Inflammatory macrophage treated with lipopolysaccharide for 4 hours (primary cell): ENCODE data around the gene TMEM43.
A peak's percentile ranks its signal among the peaks of the same experiment; 100 is the strongest.

ENCODE experiments used
- DNase-seq: peaks from one replicate; pipeline ENCODE4 v3.0.0-alpha.2; 2020

The TMEM43 gene

GRCh38 chr3:14123308-14124222 lies 1.3 kb upstream of the TMEM43 start:
- DNase-seq = no peak

GRCh38 chr3:14124223-14124614 lies 633 bp upstream of the TMEM43 start:
- DNase-seq = peak; percentile 71

- peak; percentile 76 for DNase-seq
These were observed 553 bp downstream of the TMEM43 start for GRCh38 chr3:14125193-14126016.

GRCh38 chr3:14126017-14126886 lies 1.4 kb downstream of the TMEM43 start:
- DNase-seq = peak; percentile 33

- no peak for DNase-seq
These were observed 2.1 kb downstream of the TMEM43 start for GRCh38 chr3:14126887-14127505.

- DNase-seq = no peak
These were observed 2.8 kb downstream of the TMEM43 start for GRCh38 chr3:14127516-14128161.

- no peak for DNase-seq
These were observed 3.9 kb downstream of the TMEM43 start for GRCh38 chr3:14128724-14129123.

GRCh38 chr3:14129296-14129695 lies 4.4 kb downstream of the TMEM43 start:
- DNase-seq = no peak

GRCh38 chr3:14130230-14130629 lies 5.4 kb downstream of the TMEM43 start:
- DNase-seq = no peak

- no peak for DNase-seq
These were observed 5.9 kb downstream of the TMEM43 start for GRCh38 chr3:14130707-14131106.

GRCh38 chr3:14131134-14131533 lies 6.3 kb downstream of the TMEM43 start:
- no peak for DNase-seq

- DNase-seq = no peak
These were observed 7.3 kb downstream of the TMEM43 start for GRCh38 chr3:14132120-14132519.

- DNase-seq = no peak
These were observed 7.8 kb downstream of the TMEM43 start for GRCh38 chr3:14132689-14133088.

GRCh38 chr3:14133188-14133800 lies 8.4 kb downstream of the TMEM43 start:
- no peak for DNase-seq

- DNase-seq = no peak
These were observed 9.0 kb downstream of the TMEM43 start for GRCh38 chr3:14133876-14134275.

GRCh38 chr3:14134291-14134690 lies 9.4 kb downstream of the TMEM43 start:
- no peak for DNase-seq

GRCh38 chr3:14135581-14135980 lies 10.7 kb downstream of the TMEM43 start:
- DNase-seq = no peak

GRCh38 chr3:14137004-14137403 lies 12.2 kb downstream of the TMEM43 start:
- DNase-seq = no peak

- DNase-seq = peak; percentile 49
These were observed 12.6 kb downstream of the TMEM43 start for GRCh38 chr3:14137445-14137844.

GRCh38 chr3:14138109-14138877 lies 13.4 kb downstream of the TMEM43 start:
- no peak for DNase-seq
